ENCODE results near the gene CNNM1.

Gene CNNM1

GRCh38 chr10:99422529-99423096 lies 93.5 kb downstream of the CNNM1 start:
- DNase-seq: no peak

GRCh38 chr10:99424656-99425055 lies 95.5 kb downstream of the CNNM1 start:
- no peak for DNase-seq

- DNase-seq: no peak
Observed at GRCh38 chr10:99425204-99425603, 96.0 kb downstream of the CNNM1 start.

- DNase-seq: no peak
Observed at GRCh38 chr10:99426689-99427088, 97.5 kb downstream of the CNNM1 start.

GRCh38 chr10:99427566-99428190 lies 98.5 kb downstream of the CNNM1 start:
- DNase-seq: no peak

- DNase-seq: no peak
Observed at GRCh38 chr10:99429517-99430095, 100.5 kb downstream of the CNNM1 start.

- no peak for DNase-seq
Observed at GRCh38 chr10:99430116-99430450, 100.9 kb downstream of the CNNM1 start.

GRCh38 chr10:99430451-99431189 lies 101.5 kb downstream of the CNNM1 start, which contains the start of gene GOT1:
Gene GOT1, minus strand, starts transcription at chr10:99430624. Its CDS starts 59 bp downstream, at chr10:99430565.
- peak; percentile 94 to 96 for DNase-seq

- DNase-seq: peak in 1 of 2 experiments; percentile 23
Observed at GRCh38 chr10:99431190-99431760, 102.1 kb downstream of the CNNM1 start.

- no peak for DNase-seq
Observed at GRCh38 chr10:99432047-99432446, 102.9 kb downstream of the CNNM1 start.

- no peak for DNase-seq
Observed at GRCh38 chr10:99432881-99433280, 103.7 kb downstream of the CNNM1 start.

GRCh38 chr10:99433378-99434020 lies 104.3 kb downstream of the CNNM1 start:
- DNase-seq: no peak

- no peak for DNase-seq
Observed at GRCh38 chr10:99435986-99436638, 107.0 kb downstream of the CNNM1 start.

GRCh38 chr10:99438890-99439289 lies 109.7 kb downstream of the CNNM1 start:
- DNase-seq: no peak

GRCh38 chr10:99442394-99442793 lies 113.2 kb downstream of the CNNM1 start:
- DNase-seq: no peak

GRCh38 chr10:99443500-99443899 lies 114.3 kb downstream of the CNNM1 start:
- no peak for DNase-seq

Data from activated CD4-positive, alpha-beta T cell treated with anti-CD3 and anti-CD28 coated beads, Interleukin-2, amount 50 U/mL, for 48 hours (primary cell).